HAP-1 (cell line): ENCODE data around the gene CCDC183.

Source experiments
- DNase-seq, 2 experiments: peaks; one replicate each; pipeline ENCODE4 v3.0.0-alpha.2; 2016 to 2020; ENCODE audit warnings: low spot score in 2 of 2
- H3K27me3 ChIP-seq: fragments of 250-450 bp; sonication (Bioruptor Pico); 2 replicates; pipeline ENCODE4 v1.5.1; 2020; ENCODE audit warnings: low read depth, mild to moderate bottlenecking, moderate library complexity
- H3K36me3 ChIP-seq: fragments of 250-450 bp; sonication (Bioruptor Pico); replicated peaks from 2 replicates; pipeline ENCODE4 v1.5.1; 2020; ENCODE audit warnings: mild to moderate bottlenecking
- H3K4me1 ChIP-seq: fragments of 250-450 bp; sonication (Bioruptor Pico); 2 replicates; pipeline ENCODE4 v1.5.1; 2020; ENCODE audit warnings: mild to moderate bottlenecking
- H3K4me3 ChIP-seq: fragments of 250-450 bp; sonication (Bioruptor Pico); 2 replicates; pipeline ENCODE4 v1.5.1; 2020; ENCODE audit warnings: mild to moderate bottlenecking, moderate library complexity
- H3K9me3 ChIP-seq: fragments of 250-450 bp; sonication (Bioruptor Pico); 2 replicates; pipeline ENCODE4 v1.5.1; 2020; ENCODE audit warnings: mild to moderate bottlenecking, moderate library complexity
- in situ Hi-C: fragments of 300-500 bp; cut with MboI; formaldehyde crosslinking; loops from 3 replicates; pipeline ENCODE4 v1.14.3; 2020; ENCODE audit warnings: low sequenced_read_pairs, inconsistent platforms, mixed read lengths

Gene CCDC183

GRCh38 chr9:136848393-136849037, 52.4 kb downstream of the CCDC183 start:
- no peaks in the 10 kb centered on the region for H3K9me3 ChIP-seq
- DNase-seq, result peak; percentile 35 to 67
- peaks cover 17% of the 10 kb centered on the region for H3K36me3 ChIP-seq
- peaks cover 18% of the 10 kb centered on the region for H3K4me1 ChIP-seq
- peak overlapping the region; percentile 75 for H3K4me3 ChIP-seq
- no peaks in the 10 kb centered on the region for H3K27me3 ChIP-seq
- in situ Hi-C loops, result no loop called here

DNA sequence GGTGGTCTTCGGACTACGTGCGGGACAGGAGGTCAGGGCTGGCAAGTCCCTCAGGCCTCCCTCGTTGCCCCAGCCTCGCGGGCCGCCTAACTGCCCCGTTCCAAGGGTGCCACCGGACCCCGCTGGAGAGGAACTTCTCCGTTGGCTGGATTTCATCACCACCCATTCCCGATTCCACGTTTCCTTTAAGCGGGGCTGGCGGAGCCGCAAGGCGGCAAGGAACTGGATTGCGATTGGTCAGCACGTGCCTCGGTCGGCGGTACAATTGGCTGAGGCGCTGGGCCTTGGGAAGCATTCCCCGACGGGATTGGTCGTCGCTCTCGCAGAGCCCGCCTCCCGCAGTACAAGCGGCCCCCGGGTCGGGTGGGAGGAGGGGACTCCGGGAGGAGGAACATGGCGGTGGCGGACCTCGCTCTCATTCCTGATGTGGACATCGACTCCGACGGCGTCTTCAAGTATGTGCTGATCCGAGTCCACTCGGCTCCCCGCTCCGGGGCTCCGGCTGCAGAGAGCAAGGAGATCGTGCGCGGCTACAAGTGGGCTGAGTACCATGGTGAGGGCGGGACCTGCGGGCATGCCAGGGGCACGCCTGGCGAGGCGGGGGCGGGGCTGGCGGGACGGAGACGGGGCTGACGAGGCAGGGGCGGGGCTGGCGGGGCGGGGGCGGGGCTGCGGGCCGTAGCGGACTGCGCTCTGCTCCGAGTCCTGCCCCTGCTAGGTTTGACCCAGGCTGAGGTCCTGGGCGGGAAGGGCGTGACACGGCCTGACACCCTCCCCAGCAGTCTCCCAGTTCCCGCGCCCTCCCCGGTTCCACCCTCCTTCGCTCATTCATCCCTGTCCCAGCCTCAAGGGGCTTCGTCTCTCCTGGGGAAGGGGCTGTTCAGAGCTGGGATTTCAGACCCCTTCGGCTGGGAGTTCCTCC, 53.2 kb downstream of the CCDC183 start, which contains the start of gene PHPT1:
Gene PHPT1, plus strand, starts transcription at position 372 of the 922 bp plus-strand sequence. Its CDS starts 22 bp downstream, at position 394.
- DNase-seq, result peak; percentile 97 to 99
- H3K36me3 ChIP-seq, result peaks cover 17% of the 10 kb centered on the region
- H3K27me3 ChIP-seq, result no peaks in the 10 kb centered on the region
- H3K4me1 ChIP-seq, result peaks cover 14% of the 10 kb centered on the region
- in situ Hi-C loops, result no loop called here
- no peaks in the 10 kb centered on the region for H3K9me3 ChIP-seq
- peak within 1 kb of the TSS; percentile 75 for H3K4me3 ChIP-seq

- H3K4me1 ChIP-seq, result peaks cover 14% of the 10 kb centered on the region
- in situ Hi-C loops, result no loop called here
- DNase-seq, result no peak
- no peaks in the 10 kb centered on the region for H3K9me3 ChIP-seq
- peaks cover 17% of the 10 kb centered on the region for H3K36me3 ChIP-seq
- H3K27me3 ChIP-seq, result no peaks in the 10 kb centered on the region
- H3K4me3 ChIP-seq, result peak overlapping the region; percentile 75
These were observed 54.1 kb downstream of the CCDC183 start for GRCh38 chr9:136849960-136850865.

DNA sequence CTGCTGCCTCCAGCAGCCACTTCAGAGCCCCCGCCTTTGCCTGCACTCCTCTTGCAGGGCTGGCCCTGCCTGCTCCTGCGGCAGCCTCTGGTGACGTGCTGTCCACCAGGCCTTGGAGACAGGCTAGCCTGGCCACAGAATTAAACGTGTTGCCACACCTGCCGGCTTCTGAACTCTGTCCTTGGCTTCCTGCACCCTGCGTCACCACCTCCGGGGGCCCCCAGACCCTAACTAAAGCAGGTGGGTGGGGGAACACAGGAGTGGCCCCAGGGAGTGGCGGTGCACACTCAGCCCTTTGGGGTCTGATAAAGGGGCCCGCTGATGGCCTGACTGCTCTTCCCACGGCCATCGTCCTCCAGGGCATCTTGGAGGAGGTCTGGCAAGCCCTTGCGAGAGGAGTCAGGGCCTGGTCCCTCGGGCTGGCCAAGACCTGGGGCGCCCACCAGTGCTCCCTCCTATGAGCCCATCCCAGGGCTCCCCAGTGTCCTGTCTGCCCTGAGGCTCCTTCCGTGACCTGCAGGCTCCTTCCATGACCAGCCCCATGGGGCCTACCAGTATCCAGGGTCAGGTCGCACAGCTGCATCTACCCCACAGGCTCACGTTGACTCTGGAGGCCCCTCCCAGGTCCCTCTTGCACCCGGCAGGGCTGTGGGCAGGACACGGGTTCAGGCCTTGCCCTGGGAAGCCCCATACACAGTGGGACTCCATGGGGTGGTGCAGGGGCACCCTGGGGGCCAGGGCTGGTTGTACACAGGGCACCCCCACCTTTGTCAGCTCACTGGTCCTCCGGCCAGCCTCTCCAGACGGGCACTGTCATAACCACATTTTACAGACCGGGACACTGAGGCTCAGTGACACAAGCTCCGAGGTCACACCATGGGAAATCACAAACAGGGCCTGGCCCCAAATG, 55.0 kb downstream of the CCDC183 start:
- Histone ChIP-seq H3K4me1 (peaks cover 14% of the 10 kb centered on the region), H3K4me3 (no peak overlapping the region), H3K27me3 (no peaks in the 10 kb centered on the region), H3K9me3 (no peaks in the 10 kb centered on the region), H3K36me3 (peaks cover 17% of the 10 kb centered on the region)
- in situ Hi-C loops, result no loop called here
- DNase-seq, result no peak

- Histone ChIP-seq H3K36me3 (peaks cover 17% of the 10 kb centered on the region), H3K4me3 (no peak within 1 kb of the TSS), H3K27me3 (no peaks in the 10 kb centered on the region), H3K4me1 (peaks cover 14% of the 10 kb centered on the region), H3K9me3 (no peaks in the 10 kb centered on the region)
- DNase-seq, result no peak
- in situ Hi-C loops, result no loop called here
These were observed 56.0 kb downstream of the CCDC183 start, which contains the start of gene MAMDC4 for GRCh38 chr9:136851941-136852663. MAMDC4 (plus strand) TSS chr9:136852346; CDS start chr9:136852417, 71 bp downstream.

- peak in 1 of 2 experiments; percentile 11 for DNase-seq
- Histone ChIP-seq H3K4me3 (no peak overlapping the region), H3K27me3 (no peaks in the 10 kb centered on the region), H3K4me1 (peaks cover 9% of the 10 kb centered on the region), H3K9me3 (no peaks in the 10 kb centered on the region), H3K36me3 (peaks cover 17% of the 10 kb centered on the region)
- in situ Hi-C loops, result no loop called here
These were observed 56.8 kb downstream of the CCDC183 start for GRCh38 chr9:136852664-136853595.

DNA sequence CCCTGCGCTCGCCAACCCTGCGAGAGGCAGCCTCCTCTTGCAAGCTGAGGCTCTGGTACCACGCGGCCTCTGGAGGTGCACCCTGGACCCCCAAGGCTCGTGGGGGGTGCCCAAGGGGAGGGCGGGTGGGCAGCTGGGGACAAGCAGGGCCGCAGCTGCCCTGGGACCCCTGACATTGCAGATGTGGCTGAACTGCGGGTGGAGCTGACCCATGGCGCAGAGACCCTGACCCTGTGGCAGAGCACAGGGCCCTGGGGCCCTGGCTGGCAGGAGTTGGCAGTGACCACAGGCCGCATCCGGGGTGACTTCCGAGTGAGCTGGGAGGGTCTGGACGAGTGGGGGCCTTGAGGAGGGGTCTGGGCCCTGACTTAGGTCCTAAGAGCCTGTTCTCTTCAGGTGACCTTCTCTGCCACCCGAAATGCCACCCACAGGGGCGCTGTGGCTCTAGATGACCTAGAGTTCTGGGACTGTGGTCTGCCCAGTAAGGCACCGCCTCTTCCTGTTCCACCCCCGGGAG, 57.5 kb downstream of the CCDC183 start:
- peaks cover 8% of the 10 kb centered on the region; the same call in 1 of the 2 replicates for H3K4me1 ChIP-seq
- no peaks in the 10 kb centered on the region for H3K9me3 ChIP-seq

GRCh38 chr9:136854113-136854841, 58.1 kb downstream of the CCDC183 start:
- peaks cover 17% of the 10 kb centered on the region for H3K36me3 ChIP-seq
- H3K4me1 ChIP-seq, result peaks cover 8% of the 10 kb centered on the region; the same call in 1 of the 2 replicates
- no peaks in the 10 kb centered on the region for H3K27me3 ChIP-seq
- H3K4me3 ChIP-seq, result no peak overlapping the region
- H3K9me3 ChIP-seq, result no peaks in the 10 kb centered on the region
- in situ Hi-C loops, result no loop called here
- peak in 1 of 2 experiments; percentile 13 for DNase-seq

More for the DNA sequence above, 57.5 kb downstream of the CCDC183 start:
- DNase-seq, result peak in 1 of 2 experiments; percentile 12
- no peak overlapping the region for H3K4me3 ChIP-seq
- H3K36me3 ChIP-seq, result peaks cover 17% of the 10 kb centered on the region
- H3K27me3 ChIP-seq, result no peaks in the 10 kb centered on the region
- in situ Hi-C loops, result no loop called here

DNA sequence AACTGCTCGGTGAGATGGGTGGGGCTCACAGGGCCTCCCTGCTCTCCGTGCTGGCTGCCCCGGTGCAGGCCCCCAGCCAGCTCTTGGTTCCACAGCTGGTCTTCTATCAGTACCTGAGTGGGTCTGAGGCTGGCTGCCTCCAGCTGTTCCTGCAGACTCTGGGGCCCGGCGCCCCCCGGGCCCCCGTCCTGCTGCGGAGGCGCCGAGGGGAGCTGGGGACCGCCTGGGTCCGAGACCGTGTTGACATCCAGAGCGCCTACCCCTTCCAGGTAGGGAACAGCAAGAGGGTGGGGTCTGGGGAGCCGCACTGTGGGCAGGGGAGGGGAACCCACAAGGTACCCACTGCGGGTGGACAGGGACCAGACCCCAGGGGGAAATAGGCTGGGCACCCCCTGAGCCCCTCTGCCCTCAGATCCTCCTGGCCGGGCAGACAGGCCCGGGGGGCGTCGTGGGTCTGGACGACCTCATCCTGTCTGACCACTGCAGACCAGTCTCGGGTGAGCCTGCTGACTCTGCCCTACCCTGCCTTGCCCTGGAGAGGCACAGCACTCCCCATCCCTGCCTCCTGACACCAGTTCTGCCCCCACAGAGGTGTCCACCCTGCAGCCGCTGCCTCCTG, 58.8 kb downstream of the CCDC183 start:
- in situ Hi-C loops, result no loop called here
- peaks cover 5% of the 10 kb centered on the region; the same call in 1 of the 2 replicates for H3K4me1 ChIP-seq
- no peaks in the 10 kb centered on the region for H3K27me3 ChIP-seq
- DNase-seq, result no peak
- H3K4me3 ChIP-seq, result no peak overlapping the region
- no peaks in the 10 kb centered on the region for H3K9me3 ChIP-seq
- peaks cover 17% of the 10 kb centered on the region for H3K36me3 ChIP-seq

GRCh38 chr9:136855461-136856078, 59.4 kb downstream of the CCDC183 start:
- H3K36me3 ChIP-seq, result peaks cover 12% of the 10 kb centered on the region
- H3K9me3 ChIP-seq, result no peaks in the 10 kb centered on the region
- no peaks in the 10 kb centered on the region for H3K27me3 ChIP-seq
- in situ Hi-C loops, result no loop called here
- no peaks in the 10 kb centered on the region for H3K4me1 ChIP-seq
- H3K4me3 ChIP-seq, result no peak overlapping the region
- DNase-seq, result peak in 1 of 2 experiments; percentile 12
